HepG2 (cell line): ENCODE measurements around the gene STX7. TPM values are rescaled to one million over a fixed set of nuclear protein-coding genes. Genes with fewer than 3 reads are reported as not detected.

Experiments used
- ATAC-seq: fragments of 200-7000 bp; cut with Tn5 transposase; 3 replicates; pipeline ENCODE4 v1.9.1; 2020; ENCODE audit warnings: mild to moderate bottlenecking, moderate library complexity
- BruUV-seq: library from RNA; stranded (reverse); fragments of 400-500 nt; replicated peaks from 2 replicates; lab custom pipeline; 2021; lab: Mats Ljungman, UMichigan
- CTCF ChIA-PET: fragments of 300-600 bp; formaldehyde crosslinking; extraction: SDS; loops from one replicate; lab custom pipeline; 2021; ENCODE audit warnings: low total read pairs, inconsistent platforms, low intra/inter-chr PET ratio; lab: Yijun Ruan, JAX
- POLR2A ChIA-PET: fragments of 350-600 bp; sonication (Branson Sonifier 250); formaldehyde crosslinking; loops from one replicate; lab custom pipeline; 2020; ENCODE audit warnings: antibody characterized with exemption, inconsistent platforms; lab: Yijun Ruan, JAX
- DNase-seq: peaks from one replicate; pipeline ENCODE4 v3.0.0-alpha.2; 2015; ENCODE audit warnings: low spot score
- FAIRE-seq: peaks from 3 replicates; lab custom pipeline; 2011; peaks lifted over from hg19 to GRCh38; lab: Jason Lieb, UNC
- H2AFZ ChIP-seq: one replicate; pipeline ENCODE4 v1.6.1; 2011; ENCODE audit warnings: low read length, inconsistent platforms
- H3K27ac ChIP-seq: fragments of 300-600 bp; 3 replicates; pipeline ENCODE4 v1.8.0; 2011; ENCODE audit warnings: mixed run types, mild to moderate bottlenecking, mixed read lengths, low read length, inconsistent platforms; ENCODE audit not compliant: insufficient read depth; ENCODE audit errors: extremely low read length
- H3K27me3 ChIP-seq, 2 experiments: fragments of 200-600 bp in 1 of 2; 2 replicates in 1 of 2; 3 replicates in 1 of 2; pipeline versions ENCODE4 v1.6.0 to v1.8.0; 2011; ENCODE audit warnings: low read length in 2 of 2, mild to moderate bottlenecking in 2 of 2, moderate library complexity in 2 of 2, inconsistent platforms in 1 of 2; ENCODE audit not compliant: insufficient read depth in 2 of 2, control insufficient read depth in 1 of 2
- H3K36me3 ChIP-seq, 2 experiments: fragments of 200-600 bp in 1 of 2; replicated peaks in 1 of 2; 2 replicates in 1 of 2; 3 replicates in 1 of 2; pipeline versions ENCODE4 v1.5.1 to v1.8.0; 2011; ENCODE audit warnings: low read length in 2 of 2, inconsistent platforms in 1 of 2; ENCODE audit not compliant: insufficient read depth in 2 of 2, control insufficient read depth in 1 of 2
- H3K4me1 ChIP-seq: 2 replicates; pipeline ENCODE4 v1.5.1; 2012; ENCODE audit warnings: low read length, inconsistent platforms; ENCODE audit not compliant: insufficient read depth
- H3K4me2 ChIP-seq: 2 replicates; pipeline ENCODE4 v1.6.0; 2011; ENCODE audit warnings: low read depth, low read length, inconsistent platforms
- H3K4me3 ChIP-seq, 3 experiments: fragments of 200-600 bp in 1 of 3; sonication (generic), shearing (Covaris generic) in 1 of 3; replicated peaks in 1 of 3; 2 replicates each; pipeline ENCODE4 v1.5.1; 2011 to 2016; ENCODE audit warnings: low read length in 3 of 3, inconsistent platforms in 2 of 3, low read depth in 2 of 3, mild to moderate bottlenecking in 2 of 3, control low read depth in 1 of 3, mixed read lengths in 1 of 3; ENCODE audit not compliant: insufficient read depth in 1 of 3
- H3K79me2 ChIP-seq: one replicate; pipeline ENCODE4 v1.6.1; 2011; ENCODE audit warnings: low read length, inconsistent platforms; ENCODE audit not compliant: insufficient read depth
- H3K9ac ChIP-seq: 2 replicates; pipeline ENCODE4 v1.6.0; 2011; ENCODE audit warnings: mild to moderate bottlenecking, low read depth, low read length, inconsistent platforms; ENCODE audit not compliant: insufficient read depth
- H3K9me3 ChIP-seq: 2 replicates; pipeline ENCODE4 v1.5.1; 2012; ENCODE audit warnings: mild to moderate bottlenecking, low read length
- H4K20me1 ChIP-seq: 2 replicates; pipeline ENCODE4 v1.6.0; 2011; ENCODE audit warnings: inconsistent platforms, mild to moderate bottlenecking, low read length, moderate library complexity; ENCODE audit not compliant: insufficient read depth
- ASH2L ChIP-seq: fragments of 300-600, 200-600 bp; sonication (generic); IDR thresholded peaks from 2 replicates; pipeline ENCODE4 v1.7.0; 2017; ENCODE audit warnings: low read depth, mild to moderate bottlenecking, moderate library complexity, mixed read lengths, low read length; ENCODE audit not compliant: insufficient read length
- KLF6 ChIP-seq: IDR thresholded peaks from 2 replicates; pipeline ENCODE4 v1.8.0; 2016; ENCODE audit warnings: missing biosample characterization, missing genetic modification reagents
- TBX3 ChIP-seq: fragments of 450-650 bp; IDR thresholded peaks from 2 replicates; pipeline ENCODE4 v1.6.1; 2017; ENCODE audit warnings: antibody characterized with exemption, mild to moderate bottlenecking, inconsistent platforms, borderline replicate concordance
- ZBTB3 ChIP-seq: sonication (generic); formaldehyde crosslinking; IDR thresholded peaks from 2 replicates; pipeline ENCODE4 v1.4.0; 2020; ENCODE audit warnings: low read depth, mild to moderate bottlenecking, moderate library complexity, missing genetic modification reagents, borderline replicate concordance
- ZNF501 ChIP-seq: sonication (generic); formaldehyde crosslinking; IDR thresholded peaks from 2 replicates; pipeline ENCODE4 v1.5.1; 2020; ENCODE audit warnings: mild to moderate bottlenecking, moderate library complexity, missing genetic modification reagents
- WGBS: methylation state at CpG from one replicate; pipeline ENCODE4 v1.1.6; 2017; ENCODE audit warnings: low lambda C conversion rate; 5-methylcytosine and 5-hydroxymethylcytosine counted together
- in situ Hi-C: cut with HindIII; loops from 2 replicates; pipeline ENCODE4 v1.10.0; 2017; ENCODE audit warnings: low pct_unique_long_range_greater_than_20kb; ENCODE audit not compliant: extremely low pct_ligation_motif_present
- intact Hi-C: fragments of 100-400 bp; cut with micrococcal nuclease; formaldehyde crosslinking; loops from one replicate; pipeline ENCODE4 v1.10.0; 2022; ENCODE audit not compliant: unreplicated experiment
- polyA plus RNA-seq, 8 experiments: library from polyadenylated mRNA; depleted of rRNA in 3 of 8; stranded (reverse) in 7 of 8; unstranded in 1 of 8; fragments of >200 nt; fragmentation: Illumina TruSeq in 4 of 8; extraction: Trizol in 4 of 8; gene quantifications; 2 replicates each; pipeline versions ENCODE4 v1.2.1 to v1.2.3, GENCODE V29; 2011 to 2016; ENCODE audit warnings: low read depth in 4 of 8, missing spikeins in 1 of 8, mixed read lengths in 1 of 8; ENCODE audit not compliant: insufficient read depth in 1 of 8
- total RNA-seq, 5 experiments: library from RNA; depleted of rRNA; stranded (reverse); fragments of >200 nt; fragmentation: Illumina TruSeq; extraction: Trizol; gene quantifications; 2 replicates each; pipeline ENCODE4 v1.2.3, GENCODE V29; 2016; ENCODE audit warnings: low read depth in 1 of 5
- TF ChIP-seq, protein P1 (sequence below): sonication (generic); formaldehyde crosslinking; IDR thresholded peaks from 2 replicates; pipeline ENCODE4 v1.4.0; 2020; ENCODE audit warnings: missing genetic modification reagents
- TF ChIP-seq, protein P2 (sequence below): sonication (generic); formaldehyde crosslinking; IDR thresholded peaks from 2 replicates; pipeline ENCODE4 v1.8.0; 2022; ENCODE audit warnings: low read depth, missing genetic modification reagents

The STX7 gene
- total and polyA plus RNA-seq, 2 of the 13 experiments (the other 11 are each of a cell fraction or from before 2014, with no cell fraction given), result 28.0 to 34.7 TPM

DNA sequence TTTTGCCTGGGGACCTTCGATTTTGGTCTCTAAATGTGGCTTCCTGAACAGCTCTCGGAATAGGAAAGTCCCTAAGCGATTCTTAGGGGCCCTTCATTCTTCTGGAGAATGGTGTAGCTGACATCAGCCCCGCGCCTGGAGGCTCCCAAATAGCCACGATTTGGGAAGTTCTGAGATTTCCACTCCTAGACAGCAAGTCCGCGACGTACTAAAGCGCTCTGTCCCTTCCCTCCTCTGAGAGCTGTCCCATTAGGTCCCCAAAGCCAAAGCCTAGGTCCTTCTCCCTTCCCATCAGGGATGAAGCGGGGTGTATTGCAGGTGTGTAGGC, 112.4 kb downstream of the STX7 start:
- Histone ChIP-seq H4K20me1 (no peaks in the 10 kb centered on the region), H2AFZ (no peak overlapping the region), H3K36me3 (no peaks in the 10 kb centered on the region), H3K9me3 (0 out of 2 replicates have a peak, but pooled peaks cover 1% of the 10 kb centered on the region), H3K4me3 (peak overlapping the region in 1 of 3 experiments; percentile 74; a peak in 2 of 6 replicates), H3K4me1 (peaks cover 12% of the 10 kb centered on the region), H3K79me2 (no peaks in the 10 kb centered on the region)
- CTCF ChIA-PET, result interaction anchor here (1.3 kb wide), 1 partner anchor 121 kb away, joined by 3 read pairs; no protein-coding TSS in a partner anchor
- no peak for DNase-seq
- in situ Hi-C loops (no loop called here), intact Hi-C loops (loop anchor here (5.0 kb wide), 1 partner anchor 82 kb away; no protein-coding TSS in a partner anchor)
- 37% methylated on average over 11 of the region's 11 CpGs for WGBS
- no TSS peak for BruUV-seq
- no peak for TF ChIP-seq KLF6 (CRISPR knock-in tag)
- no peak for TF ChIP-seq ZBTB3
- TF ChIP-seq, protein P1, sequence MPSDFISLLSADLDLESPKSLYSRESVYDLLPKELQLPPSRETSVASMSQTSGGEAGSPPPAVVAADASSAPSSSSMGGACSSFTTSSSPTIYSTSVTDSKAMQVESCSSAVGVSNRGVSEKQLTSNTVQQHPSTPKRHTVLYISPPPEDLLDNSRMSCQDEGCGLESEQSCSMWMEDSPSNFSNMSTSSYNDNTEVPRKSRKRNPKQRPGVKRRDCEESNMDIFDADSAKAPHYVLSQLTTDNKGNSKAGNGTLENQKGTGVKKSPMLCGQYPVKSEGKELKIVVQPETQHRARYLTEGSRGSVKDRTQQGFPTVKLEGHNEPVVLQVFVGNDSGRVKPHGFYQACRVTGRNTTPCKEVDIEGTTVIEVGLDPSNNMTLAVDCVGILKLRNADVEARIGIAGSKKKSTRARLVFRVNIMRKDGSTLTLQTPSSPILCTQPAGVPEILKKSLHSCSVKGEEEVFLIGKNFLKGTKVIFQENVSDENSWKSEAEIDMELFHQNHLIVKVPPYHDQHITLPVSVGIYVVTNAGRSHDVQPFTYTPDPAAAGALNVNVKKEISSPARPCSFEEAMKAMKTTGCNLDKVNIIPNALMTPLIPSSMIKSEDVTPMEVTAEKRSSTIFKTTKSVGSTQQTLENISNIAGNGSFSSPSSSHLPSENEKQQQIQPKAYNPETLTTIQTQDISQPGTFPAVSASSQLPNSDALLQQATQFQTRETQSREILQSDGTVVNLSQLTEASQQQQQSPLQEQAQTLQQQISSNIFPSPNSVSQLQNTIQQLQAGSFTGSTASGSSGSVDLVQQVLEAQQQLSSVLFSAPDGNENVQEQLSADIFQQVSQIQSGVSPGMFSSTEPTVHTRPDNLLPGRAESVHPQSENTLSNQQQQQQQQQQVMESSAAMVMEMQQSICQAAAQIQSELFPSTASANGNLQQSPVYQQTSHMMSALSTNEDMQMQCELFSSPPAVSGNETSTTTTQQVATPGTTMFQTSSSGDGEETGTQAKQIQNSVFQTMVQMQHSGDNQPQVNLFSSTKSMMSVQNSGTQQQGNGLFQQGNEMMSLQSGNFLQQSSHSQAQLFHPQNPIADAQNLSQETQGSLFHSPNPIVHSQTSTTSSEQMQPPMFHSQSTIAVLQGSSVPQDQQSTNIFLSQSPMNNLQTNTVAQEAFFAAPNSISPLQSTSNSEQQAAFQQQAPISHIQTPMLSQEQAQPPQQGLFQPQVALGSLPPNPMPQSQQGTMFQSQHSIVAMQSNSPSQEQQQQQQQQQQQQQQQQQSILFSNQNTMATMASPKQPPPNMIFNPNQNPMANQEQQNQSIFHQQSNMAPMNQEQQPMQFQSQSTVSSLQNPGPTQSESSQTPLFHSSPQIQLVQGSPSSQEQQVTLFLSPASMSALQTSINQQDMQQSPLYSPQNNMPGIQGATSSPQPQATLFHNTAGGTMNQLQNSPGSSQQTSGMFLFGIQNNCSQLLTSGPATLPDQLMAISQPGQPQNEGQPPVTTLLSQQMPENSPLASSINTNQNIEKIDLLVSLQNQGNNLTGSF, result no peak
- TF ChIP-seq, protein P2, sequence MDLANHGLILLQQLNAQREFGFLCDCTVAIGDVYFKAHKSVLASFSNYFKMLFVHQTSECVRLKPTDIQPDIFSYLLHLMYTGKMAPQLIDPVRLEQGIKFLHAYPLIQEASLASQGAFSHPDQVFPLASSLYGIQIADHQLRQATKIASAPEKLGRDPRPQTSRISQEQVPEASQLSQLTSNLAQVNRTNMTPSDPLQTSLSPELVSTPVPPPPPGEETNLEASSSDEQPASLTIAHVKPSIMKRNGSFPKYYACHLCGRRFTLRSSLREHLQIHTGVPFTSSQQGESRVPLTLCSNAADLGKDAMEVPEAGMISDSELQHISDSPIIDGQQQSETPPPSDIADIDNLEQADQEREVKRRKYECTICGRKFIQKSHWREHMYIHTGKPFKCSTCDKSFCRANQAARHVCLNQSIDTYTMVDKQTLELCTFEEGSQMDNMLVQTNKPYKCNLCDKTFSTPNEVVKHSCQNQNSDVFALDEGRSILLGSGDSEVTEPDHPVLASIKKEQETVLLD, result no peak
- no peak for TF ChIP-seq TBX3
- TF ChIP-seq ZNF501 (CRISPR knock-in tag), result 0 out of 2 replicates have a peak, but pooled peaks have one; percentile 9
- no peak for TF ChIP-seq ASH2L
- TF ChIP-seq, all 625 proteins: peak for 1
- Histone ChIP-seq H3K27me3 (peaks cover 14 to 38% of the 10 kb centered on the region in 2 experiments), H3K9ac (no peak overlapping the region), H3K27ac (no peak overlapping the region), H3K4me2 (peak overlapping the region; percentile 84)
- POLR2A ChIA-PET, result no interaction called here
- ATAC-seq (peak; percentile 18; the same call in 1 of the 3 replicates), FAIRE-seq (no peak)
